Stomach (tissue), 9 donors: Measurements from ENCODE around the gene ARAP3. TPM values are rescaled to one million over a fixed set of nuclear protein-coding genes. Genes with fewer than 3 reads are reported as not detected.

Experiments
- DNase-seq, 2 donors: peaks; one replicate each; pipeline versions ENCODE4 v3.0.0 to v3.0.0-alpha.2; 2013 to 2019
- H3K27ac ChIP-seq, 5 donors: fragments of 200-600 bp in 4 of 5; sonication (generic) in 4 of 5; one replicate each; pipeline ENCODE4 v1.5.1; 2013 to 2019; ENCODE audit warnings: mild to moderate bottlenecking in 1 of 5, moderate library complexity in 1 of 5
- H3K27me3 ChIP-seq, 3 donors: fragments of 200-600 bp; sonication (generic); one replicate each; pipeline ENCODE4 v1.5.1; 2017 to 2019; ENCODE audit warnings: mixed run types in 1 of 3
- H3K36me3 ChIP-seq, 4 donors: fragments of 200-600 bp; sonication (generic); 1 replicate in 3 of 4; 2 replicates in 1 of 4; pipeline ENCODE4 v1.5.1; 2016 to 2019
- H3K4me1 ChIP-seq, 4 donors: fragments of 200-600 bp; sonication (generic); one replicate each; pipeline ENCODE4 v1.5.1; 2016 to 2019
- H3K4me3 ChIP-seq, 4 donors: fragments of 200-600 bp; sonication (generic) in 3 of 4; one replicate each; pipeline ENCODE4 v1.5.1; 2016 to 2019; ENCODE audit warnings: mild to moderate bottlenecking in 1 of 4
- H3K9me3 ChIP-seq, 4 donors: fragments of 200-600 bp; sonication (generic); one replicate each; pipeline ENCODE4 v1.5.1; 2016 to 2019
- CTCF ChIP-seq, 7 experiments: fragments of 450-650 bp in 4 of 7; fragments of 200-600 bp in 3 of 7; sonication (generic) in 3 of 7; IDR thresholded peaks; one replicate each; pipeline ENCODE4 v1.5.1; 2016 to 2019; ENCODE audit warnings: antibody characterized with exemption in 7 of 7, control low read depth in 2 of 7, mild to moderate bottlenecking in 1 of 7
- EP300 ChIP-seq: sonication (generic); formaldehyde crosslinking; IDR thresholded peaks from one replicate; pipeline ENCODE4 v1.6.1; 2017; ENCODE audit warnings: antibody characterized with exemption
- POLR2A ChIP-seq, 4 donors: fragments of 450-650 bp; IDR thresholded peaks; one replicate each; pipeline ENCODE4 v1.6.1; 2016; ENCODE audit warnings: antibody characterized with exemption in 4 of 4, control low read depth in 2 of 4, mild to moderate bottlenecking in 1 of 4, moderate library complexity in 1 of 4
- POLR2AphosphoS5 ChIP-seq, 3 donors: sonication (generic); formaldehyde crosslinking; IDR thresholded peaks; one replicate each; pipeline ENCODE4 v1.6.1; 2016; ENCODE audit warnings: antibody characterized with exemption in 3 of 3
- WGBS, 5 donors: extraction: QIAGEN DNeasy Blood & Tissue Kit in 3 of 5; methylation state at CpG; one replicate each; pipeline versions ENCODE4 v1.1.5 to v1.1.7; 2013 to 2018; 5-methylcytosine and 5-hydroxymethylcytosine counted together
- intact Hi-C: fragments of 100-400 bp; cut with DNase I; formaldehyde crosslinking; loops from one replicate; pipeline ENCODE4 v1.15.1; 2023; ENCODE audit warnings: low total_unique reads
- polyA plus RNA-seq, 3 donors: library from polyadenylated mRNA; stranded (reverse); fragments of 200-250 nt; gene quantifications; one replicate each; pipeline ENCODE4 v1.2.3, GENCODE V29; 2013
- total RNA-seq, 5 donors: library from RNA; depleted of rRNA; stranded (reverse); fragments of >200 nt; gene quantifications; one replicate each; pipeline versions ENCODE4 v1.1.0 to v1.2.3, GENCODE V29; 2014 to 2016
- donor health status: healthy with polysubstance abuse.
- donor health status: Bipolar disorder and iron deficiency.
- donor health status: healthy.

Gene ARAP3
- total and polyA plus RNA-seq, 8 donors = 2.3 to 11.9 (median 5.6) TPM

- Histone ChIP-seq H3K4me3 (no peak overlapping the region), H3K36me3 (no peaks in the 10 kb centered on the region), H3K27ac (no peak overlapping the region), H3K4me1 (peaks cover 18 to 24% (median 21%) of the 10 kb centered on the region in 4 donors), H3K9me3 (no peaks in the 10 kb centered on the region), H3K27me3 (peaks cover 0 to 76% (median 17%) of the 10 kb centered on the region in 3 donors)
- intact Hi-C loops = no loop called here
- DNase-seq = no peak
- TF ChIP-seq POLR2A (IDR thresholded peaks at IDR 0.05) = no peak
- TF ChIP-seq CTCF (IDR thresholded peaks at IDR 0.05) = no peak
- no peak for TF ChIP-seq EP300
- TF ChIP-seq POLR2AphosphoS5 (IDR thresholded peaks at IDR 0.05) = no peak
- WGBS, 5 donors = 33 to 64% (median 58%) methylated on average over 1 of the region's 1 CpG
Measured at GRCh38 chr5:141704782-141705297, 22.8 kb upstream of the ARAP3 start.

- Histone ChIP-seq H3K4me1 (peaks cover 18 to 23% (median 21%) of the 10 kb centered on the region in 4 donors), H3K4me3 (peak overlapping the region; percentile 54 to 70 (median 61)), H3K27ac (no peak overlapping the region), H3K36me3 (no peaks in the 10 kb centered on the region), H3K9me3 (no peaks in the 10 kb centered on the region), H3K27me3 (peaks cover 6 to 80% (median 24%) of the 10 kb centered on the region in 3 donors)
- intact Hi-C loops = no loop called here
- WGBS, 5 donors = 8 to 25% (median 14%) methylated on average over 16 of the region's 16 CpGs
- TF ChIP-seq EP300 = no peak
- no peak for TF ChIP-seq CTCF (IDR thresholded peaks at IDR 0.05)
- TF ChIP-seq POLR2AphosphoS5 (IDR thresholded peaks at IDR 0.05) = no peak
- TF ChIP-seq POLR2A (IDR thresholded peaks at IDR 0.05) = no peak
- no peak for DNase-seq
Measured at GRCh38 chr5:141703133-141703561, 21.1 kb upstream of the ARAP3 start.

- 20 to 32% (median 27%) methylated on average over 16 of the region's 16 CpGs for WGBS, 5 donors
- Histone ChIP-seq H3K9me3 (no peaks in the 10 kb centered on the region), H3K27me3 (peaks cover 6 to 94% (median 24%) of the 10 kb centered on the region in 3 donors), H3K36me3 (no peaks in the 10 kb centered on the region), H3K27ac (peak overlapping the region in 1 of 5 donors; percentile 33), H3K4me3 (peak overlapping the region in 3 of 4 donors; percentile 54 to 70 (median 68)), H3K4me1 (peaks cover 18 to 22% (median 20%) of the 10 kb centered on the region in 4 donors)
- TF ChIP-seq POLR2AphosphoS5 (IDR thresholded peaks at IDR 0.05) (no peak), EP300 (no peak), CTCF (IDR thresholded peaks at IDR 0.05) (no peak), POLR2A (IDR thresholded peaks at IDR 0.05) (no peak)
- intact Hi-C loops = no loop called here
- DNase-seq = no peak
Measured at GRCh38 chr5:141701360-141702119, 19.5 kb upstream of the ARAP3 start.

GRCh38 chr5:141697586-141697985, 15.6 kb upstream of the ARAP3 start:
- intact Hi-C loops = loop anchor here (5.0 kb wide), 1 partner anchor 185 kb away; no protein-coding TSS in a partner anchor
- WGBS, 5 donors = 84 to 93% (median 86%) methylated on average over 3 of the region's 3 CpGs
- no peak for TF ChIP-seq EP300
- no peak for TF ChIP-seq POLR2A (IDR thresholded peaks at IDR 0.05)
- H3K9me3 ChIP-seq = no peaks in the 10 kb centered on the region
- H3K27me3 ChIP-seq = peaks cover 6 to 74% (median 22%) of the 10 kb centered on the region in 3 donors
- peaks cover 12 to 17% (median 14%) of the 10 kb centered on the region in 4 donors for H3K4me1 ChIP-seq
- H3K27ac ChIP-seq = no peak overlapping the region
- no peak overlapping the region for H3K4me3 ChIP-seq
- DNase-seq = no peak
- no peaks in the 10 kb centered on the region for H3K36me3 ChIP-seq
